GM21528 (cell line): ENCODE data around the gene NME7.
"Not testable (repeated sequence)": the region's sequence is repeated elsewhere in the genome, so short reads cannot be mapped to it uniquely, and the experiment has no call there.

ENCODE experiments used
- ATAC-seq: cut with Tn5 transposase; IDR thresholded peaks from one replicate; pipeline ENCODE4 v1.9.1; 2021; ENCODE audit warnings: mild to moderate bottlenecking, moderate library complexity; ENCODE audit not compliant: unreplicated experiment, low FRiP score

NME7 gene

GRCh38 chr1:169240449-169241232 lies 127.0 kb downstream of the NME7 start:
- no peak for ATAC-seq

- no peak for ATAC-seq
Observed at GRCh38 chr1:169236880-169237279, 130.7 kb downstream of the NME7 start.

- no peak for ATAC-seq
Observed at GRCh38 chr1:169236143-169236542, 131.5 kb downstream of the NME7 start.

GRCh38 chr1:169235568-169235967 lies 132.0 kb downstream of the NME7 start:
- ATAC-seq = no peak

GRCh38 chr1:169234780-169235179 lies 132.8 kb downstream of the NME7 start:
- ATAC-seq = no peak

- ATAC-seq = no peak
Observed at GRCh38 chr1:169217636-169218035, 150.0 kb downstream of the NME7 start.

- no peak for ATAC-seq
Observed at GRCh38 chr1:169214598-169214997, 153.0 kb downstream of the NME7 start.

- no peak for ATAC-seq
Observed at GRCh38 chr1:169212088-169212487, 155.5 kb downstream of the NME7 start.

- ATAC-seq = no peak
Observed at GRCh38 chr1:169207797-169208520, 159.6 kb downstream of the NME7 start.

- no peak for ATAC-seq
Observed at GRCh38 chr1:169204157-169204556, 163.4 kb downstream of the NME7 start.

- no peak for ATAC-seq
Observed at GRCh38 chr1:169202791-169203665, 164.6 kb downstream of the NME7 start.

GRCh38 chr1:169201084-169201619 lies 166.4 kb downstream of the NME7 start:
- no peak for ATAC-seq

- ATAC-seq = no peak
Observed at GRCh38 chr1:169200319-169200718, 167.3 kb downstream of the NME7 start.

GRCh38 chr1:169196581-169196980 lies 171.0 kb downstream of the NME7 start:
- no peak for ATAC-seq

- no peak for ATAC-seq
Observed at GRCh38 chr1:169196161-169196560, 171.4 kb downstream of the NME7 start.

- ATAC-seq = no peak
Observed at GRCh38 chr1:169193191-169193850, 174.3 kb downstream of the NME7 start.

- ATAC-seq = no peak
Observed at GRCh38 chr1:169186106-169186505, 181.5 kb downstream of the NME7 start.

GRCh38 chr1:169184812-169185211 lies 182.8 kb downstream of the NME7 start:
- no peak for ATAC-seq

GRCh38 chr1:169180174-169180573 lies 187.4 kb downstream of the NME7 start:
- no peak for ATAC-seq

- ATAC-seq = not testable (repeated sequence)
Observed at GRCh38 chr1:169179431-169179830, 188.2 kb downstream of the NME7 start.
